ENCODE data around the gene CAMTA1.

The CAMTA1 gene

DNA sequence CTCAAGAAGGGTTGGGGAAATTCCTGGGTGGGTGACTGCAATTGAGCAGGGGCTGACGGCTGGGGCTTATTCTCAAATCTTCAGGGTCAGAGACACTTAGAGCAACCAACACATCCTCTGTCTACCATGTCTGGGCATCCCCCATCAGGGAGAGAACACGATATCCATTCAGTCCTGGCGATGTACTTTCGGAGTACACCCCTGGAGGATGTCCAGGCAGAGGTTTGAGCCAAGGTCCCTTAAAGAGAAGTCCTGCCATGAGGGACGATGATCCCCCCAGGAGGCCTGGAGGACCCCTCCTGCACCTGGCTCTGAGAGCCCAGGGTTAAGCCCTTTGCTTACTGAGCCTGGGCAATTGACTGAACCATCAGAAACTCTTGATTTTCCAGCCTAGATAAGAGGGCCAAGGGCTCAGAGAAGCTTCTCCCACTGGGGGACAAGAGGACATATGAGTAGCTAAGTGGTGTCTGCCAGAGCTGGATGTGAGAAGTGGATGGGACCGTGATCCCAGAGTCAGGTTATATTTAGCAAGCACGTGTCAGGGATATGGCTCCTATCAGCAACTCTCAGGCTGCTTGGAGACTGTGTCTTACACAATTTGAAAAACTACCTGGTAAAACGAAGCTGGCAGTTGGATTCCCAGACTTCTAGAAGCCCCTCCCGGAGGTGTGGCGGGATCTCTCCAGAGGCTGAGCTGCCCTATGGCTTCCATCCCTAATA is 732.5 kb downstream of the CAMTA1 start (continued):
- TF ChIP-seq, protein P1, sequence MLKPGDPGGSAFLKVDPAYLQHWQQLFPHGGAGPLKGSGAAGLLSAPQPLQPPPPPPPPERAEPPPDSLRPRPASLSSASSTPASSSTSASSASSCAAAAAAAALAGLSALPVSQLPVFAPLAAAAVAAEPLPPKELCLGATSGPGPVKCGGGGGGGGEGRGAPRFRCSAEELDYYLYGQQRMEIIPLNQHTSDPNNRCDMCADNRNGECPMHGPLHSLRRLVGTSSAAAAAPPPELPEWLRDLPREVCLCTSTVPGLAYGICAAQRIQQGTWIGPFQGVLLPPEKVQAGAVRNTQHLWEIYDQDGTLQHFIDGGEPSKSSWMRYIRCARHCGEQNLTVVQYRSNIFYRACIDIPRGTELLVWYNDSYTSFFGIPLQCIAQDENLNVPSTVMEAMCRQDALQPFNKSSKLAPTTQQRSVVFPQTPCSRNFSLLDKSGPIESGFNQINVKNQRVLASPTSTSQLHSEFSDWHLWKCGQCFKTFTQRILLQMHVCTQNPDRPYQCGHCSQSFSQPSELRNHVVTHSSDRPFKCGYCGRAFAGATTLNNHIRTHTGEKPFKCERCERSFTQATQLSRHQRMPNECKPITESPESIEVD (tag by site-specific recombination; IDR thresholded peaks at IDR 0.05), result no peak
- TF ChIP-seq, protein P2, sequence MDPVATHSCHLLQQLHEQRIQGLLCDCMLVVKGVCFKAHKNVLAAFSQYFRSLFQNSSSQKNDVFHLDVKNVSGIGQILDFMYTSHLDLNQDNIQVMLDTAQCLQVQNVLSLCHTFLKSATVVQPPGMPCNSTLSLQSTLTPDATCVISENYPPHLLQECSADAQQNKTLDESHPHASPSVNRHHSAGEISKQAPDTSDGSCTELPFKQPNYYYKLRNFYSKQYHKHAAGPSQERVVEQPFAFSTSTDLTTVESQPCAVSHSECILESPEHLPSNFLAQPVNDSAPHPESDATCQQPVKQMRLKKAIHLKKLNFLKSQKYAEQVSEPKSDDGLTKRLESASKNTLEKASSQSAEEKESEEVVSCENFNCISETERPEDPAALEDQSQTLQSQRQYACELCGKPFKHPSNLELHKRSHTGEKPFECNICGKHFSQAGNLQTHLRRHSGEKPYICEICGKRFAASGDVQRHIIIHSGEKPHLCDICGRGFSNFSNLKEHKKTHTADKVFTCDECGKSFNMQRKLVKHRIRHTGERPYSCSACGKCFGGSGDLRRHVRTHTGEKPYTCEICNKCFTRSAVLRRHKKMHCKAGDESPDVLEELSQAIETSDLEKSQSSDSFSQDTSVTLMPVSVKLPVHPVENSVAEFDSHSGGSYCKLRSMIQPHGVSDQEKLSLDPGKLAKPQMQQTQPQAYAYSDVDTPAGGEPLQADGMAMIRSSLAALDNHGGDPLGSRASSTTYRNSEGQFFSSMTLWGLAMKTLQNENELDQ (tag by site-specific recombination; IDR thresholded peaks at IDR 0.05; ENCODE audit: low read depth), result no peak
- no peak for TF ChIP-seq ZBTB17 (tag by site-specific recombination; IDR thresholded peaks at IDR 0.05)

DNA sequence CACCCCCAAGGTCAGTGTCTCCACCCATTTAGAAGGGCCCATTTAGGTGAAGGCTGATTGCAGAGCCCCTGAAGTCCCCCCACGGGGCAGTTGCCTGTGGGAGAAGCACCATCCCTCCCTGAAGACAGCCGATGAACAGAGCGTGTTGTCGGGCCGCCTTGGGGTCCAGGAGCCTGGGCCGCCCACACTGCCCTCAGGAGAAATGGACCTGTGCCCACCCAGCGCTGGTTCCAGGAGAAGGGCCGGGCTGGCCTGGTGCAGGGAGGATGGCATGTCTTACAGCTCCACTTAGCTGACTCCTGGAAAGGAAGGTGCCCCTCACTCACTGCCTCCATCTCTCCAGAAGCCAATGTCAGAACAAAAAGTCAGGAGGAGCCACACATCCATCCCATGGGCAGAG is 733.2 kb downstream of the CAMTA1 start:
- ChIA-PET CTCF (interaction anchor here (0.5 to 1.1 kb wide), 3 partner anchors 14 to 1273 kb away, joined by 3 to 5 read pairs (median 3); no protein-coding TSS in a partner anchor), POLR2A (no interaction called here)
- TF ChIP-seq ZNF529 (tag by site-specific recombination; IDR thresholded peaks at IDR 0.05; ENCODE audit: insufficient replicate concordance), result no peak
- TF ChIP-seq, protein P3, sequence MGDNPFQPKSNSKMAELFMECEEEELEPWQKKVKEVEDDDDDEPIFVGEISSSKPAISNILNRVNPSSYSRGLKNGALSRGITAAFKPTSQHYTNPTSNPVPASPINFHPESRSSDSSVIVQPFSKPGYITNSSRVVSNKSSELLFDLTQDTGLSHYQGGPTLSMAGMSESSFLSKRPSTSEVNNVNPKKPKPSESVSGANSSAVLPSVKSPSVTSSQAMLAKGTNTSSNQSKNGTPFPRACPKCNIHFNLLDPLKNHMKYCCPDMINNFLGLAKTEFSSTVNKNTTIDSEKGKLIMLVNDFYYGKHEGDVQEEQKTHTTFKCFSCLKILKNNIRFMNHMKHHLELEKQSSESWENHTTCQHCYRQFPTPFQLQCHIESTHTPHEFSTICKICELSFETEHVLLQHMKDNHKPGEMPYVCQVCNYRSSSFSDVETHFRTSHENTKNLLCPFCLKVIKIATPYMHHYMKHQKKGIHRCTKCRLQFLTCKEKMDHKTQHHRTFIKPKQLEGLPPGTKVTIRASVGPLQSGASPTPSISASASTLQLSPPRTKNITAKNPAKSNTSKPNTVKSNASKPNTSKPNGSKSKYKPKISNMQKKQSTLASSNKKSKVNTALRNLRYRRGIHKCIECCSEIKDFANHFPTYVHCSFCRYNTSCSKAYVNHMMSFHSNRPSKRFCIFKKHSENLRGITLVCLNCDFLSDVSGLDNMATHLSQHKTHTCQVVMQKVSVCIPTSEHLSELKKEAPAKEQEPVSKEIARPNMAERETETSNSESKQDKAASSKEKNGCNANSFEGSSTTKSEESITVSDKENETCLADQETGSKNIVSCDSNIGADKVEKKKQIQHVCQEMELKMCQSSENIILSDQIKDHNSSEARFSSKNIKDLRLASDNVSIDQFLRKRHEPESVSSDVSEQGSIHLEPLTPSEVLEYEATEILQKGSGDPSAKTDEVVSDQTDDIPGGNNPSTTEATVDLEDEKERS (tag by site-specific recombination; IDR thresholded peaks at IDR 0.05), result no peak
- TF ChIP-seq ZNF433 (tag by site-specific recombination; IDR thresholded peaks at IDR 0.05; ENCODE audit: low read depth), result no peak
- no peak for TF ChIP-seq GLIS2 (tag by site-specific recombination; IDR thresholded peaks at IDR 0.05)
- Histone ChIP-seq H3K27ac (ENCODE audit: extremely low read depth, low read depth, low read length) (no peak overlapping the region), H3K9me3 (ENCODE audit: control insufficient read depth, insufficient read depth, low read depth, low read length) (no peaks in the 10 kb centered on the region), H3K4me1 (ENCODE audit: control insufficient read depth, insufficient read depth, low read length) (no peaks in the 10 kb centered on the region), H3K4me3 (ENCODE audit: low read depth, low read length) (no peak overlapping the region), H3K36me3 (ENCODE audit: control insufficient read depth in 2 of 2, insufficient read depth in 1 of 2, low read length in 2 of 2) (no peaks in the 10 kb centered on the region)

DNA sequence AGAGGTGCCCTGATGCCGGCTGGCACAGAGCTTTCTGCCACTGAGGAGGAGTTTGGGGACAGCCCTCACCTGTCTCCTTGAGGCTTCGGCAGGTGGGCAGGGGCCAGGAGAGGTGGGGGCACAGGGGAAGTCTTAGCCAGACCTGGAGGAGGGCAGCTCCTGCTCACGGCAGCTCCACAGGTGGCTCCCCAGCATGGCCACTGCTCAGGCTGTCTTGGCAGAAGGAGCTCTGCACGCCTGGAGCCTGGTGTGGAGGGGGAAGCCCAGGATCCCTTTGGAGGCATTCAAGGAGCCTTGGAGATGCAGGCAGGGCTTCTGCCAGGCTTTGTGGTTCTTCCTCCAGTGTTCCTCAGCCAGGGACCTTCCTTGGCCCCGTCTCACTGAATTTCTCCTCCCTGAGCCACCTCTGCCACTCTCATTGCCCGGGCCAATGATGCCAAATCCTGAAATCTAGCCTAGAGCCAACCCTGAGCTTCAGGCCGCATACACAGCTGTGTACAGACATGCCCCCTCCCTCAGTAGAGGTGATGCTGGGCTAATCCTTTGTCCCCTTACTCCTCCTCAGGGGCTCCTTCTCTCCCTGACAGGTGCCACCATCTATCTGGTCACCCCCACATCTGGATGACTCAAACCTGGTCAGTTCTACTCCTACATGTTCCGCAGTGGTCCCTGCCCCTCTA is 734.1 kb downstream of the CAMTA1 start:
- H3K4me3 ChIP-seq (ENCODE audit: low read depth, low read length), result no peak overlapping the region
- H3K9me3 ChIP-seq (ENCODE audit: control insufficient read depth, insufficient read depth, low read depth, low read length), result no peaks in the 10 kb centered on the region
- POLR2A ChIA-PET, result interaction anchor here (0.6 kb wide), 1 partner anchor 251 kb away, joined by 3 read pairs; no protein-coding TSS in a partner anchor
- CTCF ChIA-PET, result interaction anchor here (0.5 kb wide), 1 partner anchor 1274 kb away, joined by 5 read pairs; no protein-coding TSS in a partner anchor
- H3K27ac ChIP-seq (ENCODE audit: extremely low read depth, low read depth, low read length), result no peak overlapping the region
- no peaks in the 10 kb centered on the region for H3K36me3 ChIP-seq (ENCODE audit: control insufficient read depth in 2 of 2, insufficient read depth in 1 of 2, low read length in 2 of 2)
- H3K4me1 ChIP-seq (ENCODE audit: control insufficient read depth, insufficient read depth, low read length), result no peaks in the 10 kb centered on the region
- no peak for TF ChIP-seq ZNF549 (tag by site-specific recombination; IDR thresholded peaks at IDR 0.05)
- 0 out of 2 replicates have a peak, but pooled peaks have one; percentile 27 for TF ChIP-seq SCRT1 (tag by site-specific recombination; IDR thresholded peaks at IDR 0.05; ENCODE audit: borderline replicate concordance)
- TF ChIP-seq ZIC2 (tag by site-specific recombination; IDR thresholded peaks at IDR 0.05), result peak; percentile 39; the same call in 1 of the 2 replicates
- TF ChIP-seq SCRT2 (tag by site-specific recombination; IDR thresholded peaks at IDR 0.05), result peak; percentile 81
- TF ChIP-seq RBAK (tag by site-specific recombination; IDR thresholded peaks at IDR 0.05), result no peak
- TF ChIP-seq ZNF561 (tag by site-specific recombination; IDR thresholded peaks at IDR 0.05; ENCODE audit: borderline replicate concordance), result no peak
- TF ChIP-seq ZNF404 (tag by site-specific recombination; IDR thresholded peaks at IDR 0.05), result no peak
- TF ChIP-seq, protein P4, sequence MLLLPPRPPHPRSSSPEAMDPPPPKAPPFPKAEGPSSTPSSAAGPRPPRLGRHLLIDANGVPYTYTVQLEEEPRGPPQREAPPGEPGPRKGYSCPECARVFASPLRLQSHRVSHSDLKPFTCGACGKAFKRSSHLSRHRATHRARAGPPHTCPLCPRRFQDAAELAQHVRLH (tag by site-specific recombination; IDR thresholded peaks at IDR 0.05), result no peak
- no peak for TF ChIP-seq ZNF658 (tag by site-specific recombination; IDR thresholded peaks at IDR 0.05)
- TF ChIP-seq SP7 (tag by site-specific recombination; IDR thresholded peaks at IDR 0.05), result no peak
- TF ChIP-seq ZNF335 (tag by site-specific recombination; conservative IDR thresholded peaks at IDR 0.05), result no peak
- TF ChIP-seq, protein P5, sequence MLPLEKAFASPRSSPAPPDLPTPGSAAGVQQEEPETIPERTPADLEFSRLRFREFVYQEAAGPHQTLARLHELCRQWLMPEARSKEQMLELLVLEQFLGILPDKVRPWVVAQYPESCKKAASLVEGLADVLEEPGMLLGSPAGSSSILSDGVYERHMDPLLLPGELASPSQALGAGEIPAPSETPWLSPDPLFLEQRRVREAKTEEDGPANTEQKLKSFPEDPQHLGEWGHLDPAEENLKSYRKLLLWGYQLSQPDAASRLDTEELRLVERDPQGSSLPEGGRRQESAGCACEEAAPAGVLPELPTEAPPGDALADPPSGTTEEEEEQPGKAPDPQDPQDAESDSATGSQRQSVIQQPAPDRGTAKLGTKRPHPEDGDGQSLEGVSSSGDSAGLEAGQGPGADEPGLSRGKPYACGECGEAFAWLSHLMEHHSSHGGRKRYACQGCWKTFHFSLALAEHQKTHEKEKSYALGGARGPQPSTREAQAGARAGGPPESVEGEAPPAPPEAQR (tag by site-specific recombination; IDR thresholded peaks at IDR 0.05), result no peak
- no peak for TF ChIP-seq ZNF416 (tag by site-specific recombination; IDR thresholded peaks at IDR 0.05)
- no peak for TF ChIP-seq ZNF677 (tag by site-specific recombination; IDR thresholded peaks at IDR 0.05)
- no peak for TF ChIP-seq ZSCAN16 (tag by site-specific recombination; IDR thresholded peaks at IDR 0.05)
- TF ChIP-seq ZXDB (tag by site-specific recombination; IDR thresholded peaks at IDR 0.05), result no peak

All from HEK293 (cell line).